H7 (cell line): Measurements from ENCODE around the gene SLC24A4. TPM values are rescaled to one million over a fixed set of nuclear protein-coding genes. Genes with fewer than 3 reads are reported as not detected.

Source experiments
- DNase-seq: peaks from one replicate; pipeline ENCODE4 v3.0.0; 2012
- H3K27me3 ChIP-seq: 2 replicates; pipeline ENCODE4 v1.6.0; 2011; ENCODE audit warnings: mild to moderate bottlenecking, low read length; ENCODE audit not compliant: control insufficient read depth, insufficient read depth
- H3K36me3 ChIP-seq: replicated peaks from 2 replicates; pipeline ENCODE4 v1.5.1; 2011; ENCODE audit warnings: low read length; ENCODE audit not compliant: control insufficient read depth, insufficient read depth
- H3K4me3 ChIP-seq: 2 replicates; pipeline ENCODE4 v1.5.1; 2011; ENCODE audit warnings: low read depth, mild to moderate bottlenecking, control low read depth, low read length, moderate library complexity; ENCODE audit not compliant: insufficient read depth
- total RNA-seq: library from RNA; depleted of rRNA; stranded (reverse); fragments of >200 nt; shearing (Covaris generic); gene quantifications from 2 replicates; pipeline ENCODE4 v1.2.3, GENCODE V29; 2014

The SLC24A4 gene
- total RNA-seq, 1 experiment from 2014 or later = under 0.01 TPM

DNA sequence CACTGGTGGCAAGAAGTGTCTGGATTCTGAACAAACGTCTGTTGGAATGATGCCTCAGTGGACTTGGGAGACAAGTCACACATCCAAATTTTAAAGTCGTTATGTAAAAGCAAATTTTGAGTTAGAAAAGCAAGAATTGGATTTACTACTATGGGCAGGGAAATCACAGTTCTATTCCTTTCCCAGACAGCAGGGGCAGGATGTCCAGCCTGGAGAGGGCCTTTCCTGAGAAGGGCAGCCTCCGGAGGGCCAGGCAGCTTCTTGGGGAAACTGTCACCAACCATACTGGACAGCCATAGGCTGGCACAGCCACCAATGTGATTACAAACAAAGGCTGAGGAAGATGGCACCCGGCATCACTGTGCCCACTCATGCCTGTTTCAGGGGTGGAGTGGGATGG is 11.1 kb downstream of the SLC24A4 start:
- H3K36me3 ChIP-seq = no peaks in the 10 kb centered on the region
- DNase-seq = no peak
- H3K27me3 ChIP-seq = no peaks in the 10 kb centered on the region
- no peak overlapping the region for H3K4me3 ChIP-seq

DNA sequence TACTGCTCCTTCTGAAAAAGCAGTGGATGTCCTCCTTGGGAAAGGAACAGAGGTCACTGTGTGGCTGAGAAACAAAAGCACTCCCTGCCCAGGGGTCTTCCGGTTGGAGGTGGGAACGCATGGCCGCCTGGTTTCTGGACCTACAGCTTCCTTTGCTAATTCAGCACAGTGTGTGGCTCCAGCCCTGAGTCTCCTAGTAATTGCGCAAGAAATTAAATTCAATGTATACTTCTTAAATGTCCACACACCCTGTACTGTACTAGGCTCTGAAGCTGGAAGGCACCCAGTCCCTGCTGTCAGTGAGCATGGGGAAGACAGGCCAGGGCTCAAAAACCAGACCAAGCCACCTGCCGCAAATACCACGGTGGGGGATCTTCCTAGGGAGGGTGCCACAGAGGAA is 13.4 kb downstream of the SLC24A4 start:
- DNase-seq = no peak
- no peak overlapping the region for H3K4me3 ChIP-seq
- no peaks in the 10 kb centered on the region; the same call in 1 of the 2 replicates for H3K27me3 ChIP-seq

DNA sequence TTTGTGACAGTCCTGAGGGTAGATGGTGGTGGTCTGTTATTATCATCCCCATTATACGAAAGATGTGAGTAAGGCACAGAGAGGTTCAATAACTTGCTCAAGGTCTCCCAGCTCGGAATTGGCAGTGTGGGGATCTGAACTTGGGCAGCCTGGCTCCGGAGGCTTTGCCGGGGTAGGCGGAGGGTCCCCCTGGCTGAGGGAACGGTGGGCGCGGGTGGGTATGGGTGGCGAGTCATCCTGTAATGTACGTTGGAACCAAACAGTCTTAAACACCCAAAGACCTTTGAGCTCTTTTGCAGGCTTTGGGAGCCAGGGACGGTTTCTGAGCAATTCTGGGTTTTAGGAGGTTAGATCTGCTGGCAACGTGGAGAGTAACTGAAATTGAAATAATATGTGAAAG is 16.5 kb downstream of the SLC24A4 start:
- H3K27me3 ChIP-seq = no peaks in the 10 kb centered on the region; the same call in 1 of the 2 replicates
- no peaks in the 10 kb centered on the region for H3K36me3 ChIP-seq
- H3K4me3 ChIP-seq = no peak overlapping the region
- DNase-seq = no peak

More for the DNA sequence above, 13.4 kb downstream of the SLC24A4 start:
- no peaks in the 10 kb centered on the region for H3K36me3 ChIP-seq

DNA sequence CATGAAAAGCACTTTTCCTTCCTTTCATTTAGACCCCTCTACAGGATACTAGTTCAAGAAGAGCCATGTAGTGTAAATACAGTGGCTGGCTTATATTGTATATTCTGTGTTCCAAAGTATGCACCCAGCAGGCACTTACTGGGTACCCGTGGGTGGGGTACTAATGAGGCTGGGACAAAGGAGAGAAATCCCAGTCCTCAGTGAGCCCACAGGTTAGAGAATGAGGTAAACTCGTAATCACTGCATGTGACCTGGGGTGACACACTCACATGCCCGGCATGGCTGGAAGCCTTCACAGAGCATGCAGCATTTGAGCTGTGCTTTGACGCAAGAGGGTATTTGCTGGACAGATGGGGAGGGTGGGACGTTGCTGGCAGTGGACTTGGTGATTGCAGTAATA is 17.1 kb downstream of the SLC24A4 start:
- Histone ChIP-seq H3K4me3 (no peak overlapping the region), H3K36me3 (no peaks in the 10 kb centered on the region), H3K27me3 (no peaks in the 10 kb centered on the region; the same call in 1 of the 2 replicates)
- DNase-seq = no peak

DNA sequence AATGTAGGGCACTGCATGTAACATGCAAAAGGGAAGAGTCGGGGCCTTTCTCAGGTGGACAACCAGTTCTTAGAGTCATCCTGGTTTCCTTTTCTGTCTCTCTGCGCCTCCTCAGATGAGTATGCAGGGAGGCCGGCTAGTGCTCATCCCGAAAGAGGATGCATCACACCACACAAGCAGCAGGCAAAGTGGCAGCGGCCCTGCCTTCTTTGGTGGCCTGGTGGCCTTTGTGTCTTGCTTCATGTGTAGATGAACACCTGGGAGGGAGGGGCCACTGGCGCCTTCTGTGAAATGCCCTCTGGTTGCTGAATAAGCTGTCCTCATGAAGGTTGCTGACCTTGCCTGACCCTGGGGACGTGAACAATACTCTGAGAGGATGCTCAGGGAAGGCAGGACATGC is 18.0 kb downstream of the SLC24A4 start:
- H3K27me3 ChIP-seq = no peaks in the 10 kb centered on the region; the same call in 1 of the 2 replicates
- no peak overlapping the region for H3K4me3 ChIP-seq
- DNase-seq = no peak
- no peaks in the 10 kb centered on the region for H3K36me3 ChIP-seq

DNA sequence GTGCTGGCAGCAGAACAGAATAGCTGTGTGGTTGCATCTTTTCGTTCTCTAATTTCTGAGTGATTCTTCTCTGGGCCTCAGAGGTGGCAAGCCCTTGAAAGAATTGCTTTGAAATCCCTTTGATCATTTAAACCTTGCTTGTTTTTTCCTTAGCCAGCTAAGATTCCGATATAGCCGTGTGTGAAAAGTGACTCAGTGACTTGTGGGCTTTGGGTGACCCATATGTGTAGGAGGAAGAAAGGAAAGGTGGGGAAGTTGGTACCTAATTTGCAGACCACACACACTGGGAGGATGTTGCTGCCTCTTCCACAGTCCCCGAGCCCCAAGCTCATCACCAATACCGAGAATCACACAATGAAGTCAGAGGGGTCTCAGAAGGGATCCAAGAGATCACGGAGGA is 18.8 kb downstream of the SLC24A4 start:
- no peak for DNase-seq
- no peaks in the 10 kb centered on the region for H3K36me3 ChIP-seq
- no peak overlapping the region for H3K4me3 ChIP-seq
- no peaks in the 10 kb centered on the region; the same call in 1 of the 2 replicates for H3K27me3 ChIP-seq

DNA sequence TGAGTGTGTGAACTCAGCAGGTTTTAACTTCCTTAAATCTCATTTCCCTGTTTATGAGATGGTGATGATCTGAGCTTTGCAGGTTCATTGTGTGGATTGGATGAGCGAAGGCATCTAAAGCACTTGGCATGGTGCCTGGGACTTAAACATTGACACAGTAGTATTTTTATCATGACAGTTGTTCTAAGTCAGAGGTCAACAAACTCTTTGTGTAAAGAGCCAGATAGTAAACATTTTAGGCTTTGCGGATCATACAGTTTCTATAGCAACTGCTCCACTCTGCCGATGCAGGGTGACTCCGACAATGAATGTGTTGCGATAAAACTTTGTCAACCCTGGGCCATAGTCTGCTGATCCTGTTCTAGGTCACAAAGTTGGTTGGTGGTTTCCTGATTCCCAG is 25.2 kb downstream of the SLC24A4 start:
- H3K36me3 ChIP-seq = no peaks in the 10 kb centered on the region
- H3K4me3 ChIP-seq = no peak overlapping the region
- no peak for DNase-seq
- H3K27me3 ChIP-seq = no peaks in the 10 kb centered on the region

DNA sequence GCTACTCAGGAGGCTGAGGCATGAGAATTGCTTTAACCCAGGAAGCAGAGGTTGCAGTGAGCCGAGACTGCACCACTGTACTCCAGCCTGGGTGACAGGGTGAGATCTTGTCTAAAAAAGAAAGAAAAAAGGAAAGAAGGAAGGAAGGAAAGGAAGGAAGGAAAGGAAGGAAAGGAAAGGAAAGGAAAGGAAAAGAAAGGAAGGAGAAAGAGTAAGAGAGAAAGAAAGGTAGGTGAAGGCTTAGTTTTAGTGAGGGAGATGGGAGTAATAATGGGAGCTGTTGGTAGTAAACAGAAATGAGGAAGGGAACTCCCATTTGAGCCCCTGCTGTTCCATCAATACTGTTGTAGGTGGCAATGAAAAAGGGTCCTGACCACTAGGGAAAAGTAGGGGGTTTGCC is 28.8 kb downstream of the SLC24A4 start:
- Histone ChIP-seq H3K36me3 (no peaks in the 10 kb centered on the region), H3K27me3 (no peaks in the 10 kb centered on the region), H3K4me3 (no peak overlapping the region)
- DNase-seq = no peak

DNA sequence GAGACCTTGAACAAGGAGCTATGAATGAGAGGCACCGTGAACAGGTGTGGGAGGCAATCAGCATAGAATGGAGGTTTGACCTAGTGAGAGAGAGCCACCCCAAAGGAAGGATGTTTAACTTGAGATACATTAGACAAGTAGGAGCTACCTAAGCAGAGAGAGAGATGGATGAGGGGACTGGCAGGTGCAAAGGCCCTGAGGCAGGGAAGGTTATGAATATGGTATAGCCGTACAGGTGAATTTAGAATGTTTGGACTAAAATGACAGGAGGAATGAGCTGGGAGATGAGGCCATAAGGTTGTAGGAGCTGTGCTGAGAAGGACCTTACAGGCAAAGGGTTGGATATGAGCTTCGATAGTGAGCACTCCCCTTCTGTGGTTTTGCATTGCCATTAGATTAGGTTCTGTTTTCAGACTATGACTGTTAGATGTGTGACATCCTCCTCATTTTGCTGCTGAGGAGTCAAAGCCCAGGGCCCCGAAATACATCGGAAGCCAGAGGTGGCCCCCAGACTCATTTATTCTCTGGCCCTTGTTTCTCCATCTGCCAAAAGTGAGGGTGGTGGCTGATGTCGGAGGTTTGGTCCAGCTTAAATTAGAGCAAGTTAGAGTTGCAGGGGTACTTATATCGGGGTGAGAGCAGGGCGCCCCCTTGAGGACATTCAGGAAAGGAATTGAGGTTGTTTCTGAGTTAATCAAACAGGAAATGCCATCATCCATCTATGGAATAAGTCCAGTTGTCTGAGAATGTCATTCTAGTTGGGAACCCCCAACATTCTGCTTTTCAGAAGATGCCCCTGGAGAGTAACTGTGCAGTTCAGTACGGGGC is 29.4 kb downstream of the SLC24A4 start:
- H3K4me3 ChIP-seq = no peak overlapping the region
- peak; percentile 77 for DNase-seq
- H3K27me3 ChIP-seq = no peaks in the 10 kb centered on the region
- no peaks in the 10 kb centered on the region for H3K36me3 ChIP-seq

DNA sequence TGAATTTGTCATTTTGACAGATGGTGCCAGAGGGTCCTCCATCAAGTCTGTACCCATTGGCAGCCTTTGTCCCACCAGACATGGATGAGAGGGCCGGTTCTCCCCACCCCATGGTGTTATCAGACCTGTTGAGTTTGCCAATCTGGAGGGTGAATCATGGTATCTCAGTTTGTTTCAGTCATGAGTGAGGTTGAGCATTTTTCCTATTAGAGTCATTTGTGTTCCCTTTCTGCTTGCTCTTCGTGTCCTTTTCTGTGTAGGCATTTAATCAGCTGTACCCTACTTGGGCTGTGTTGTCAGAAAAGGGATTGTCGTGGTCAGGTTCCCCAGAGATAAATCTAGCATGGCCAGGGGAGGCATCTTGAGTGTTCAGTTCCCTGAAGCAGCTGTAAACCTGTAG is 30.5 kb downstream of the SLC24A4 start:
- Histone ChIP-seq H3K4me3 (no peak overlapping the region), H3K36me3 (no peaks in the 10 kb centered on the region), H3K27me3 (no peaks in the 10 kb centered on the region)
- DNase-seq = no peak

DNA sequence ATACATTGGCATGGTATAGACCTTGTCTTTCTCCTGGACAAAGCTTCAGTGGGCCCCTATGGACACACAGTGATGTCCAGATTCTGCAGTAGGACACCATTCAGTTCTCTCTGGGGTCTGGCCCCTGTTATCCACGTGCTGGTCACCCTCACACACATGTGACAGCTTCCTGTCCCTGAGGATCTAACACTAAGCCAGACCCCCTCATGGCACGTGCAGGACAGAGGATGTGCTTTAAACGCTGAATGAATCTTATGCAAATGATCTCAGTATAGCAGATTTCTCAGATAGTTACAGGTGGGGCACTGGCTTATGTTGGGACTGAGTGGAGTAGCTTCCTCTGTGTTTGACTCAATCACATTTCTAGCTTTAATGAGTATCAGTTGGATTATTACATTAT is 33.7 kb downstream of the SLC24A4 start:
- H3K36me3 ChIP-seq = no peaks in the 10 kb centered on the region
- DNase-seq = no peak
- no peak overlapping the region for H3K4me3 ChIP-seq
- no peaks in the 10 kb centered on the region for H3K27me3 ChIP-seq

DNA sequence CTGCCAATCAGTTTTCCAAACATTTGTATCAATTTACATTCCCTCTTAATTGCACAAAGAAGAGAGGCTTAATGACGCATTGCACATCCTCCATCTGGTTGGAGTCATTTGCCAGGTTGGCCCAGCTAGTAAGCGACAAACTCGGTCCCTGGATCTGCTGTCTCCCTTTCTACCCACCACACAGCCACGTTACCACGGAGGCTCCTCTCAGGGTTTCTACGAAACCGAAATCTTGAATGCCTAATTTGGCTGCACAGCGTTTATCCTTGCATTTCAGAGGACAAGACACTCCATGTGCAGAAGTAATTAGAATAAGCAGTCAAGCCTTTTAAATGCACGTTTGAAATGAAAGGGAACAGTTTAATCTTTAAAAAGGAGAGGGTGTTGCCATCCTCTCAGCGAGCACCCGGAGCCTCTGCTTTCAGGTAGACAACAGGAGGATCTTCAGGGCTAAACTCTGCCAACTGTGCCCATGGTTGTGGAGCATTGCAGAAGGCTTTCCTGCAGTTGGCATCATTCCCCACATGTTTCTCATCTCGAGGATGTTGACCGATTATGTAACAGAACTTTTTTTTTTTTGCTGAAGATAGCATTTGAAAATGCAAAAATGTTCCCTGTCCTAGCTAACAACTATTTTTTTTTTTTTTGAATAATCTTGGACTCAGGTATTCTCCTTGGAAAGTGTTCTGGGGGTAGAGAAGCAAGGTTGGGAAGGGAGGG is 37.8 kb downstream of the SLC24A4 start:
- Histone ChIP-seq H3K27me3 (no peaks in the 10 kb centered on the region), H3K36me3 (no peaks in the 10 kb centered on the region), H3K4me3 (no peak overlapping the region)
- DNase-seq = no peak

DNA sequence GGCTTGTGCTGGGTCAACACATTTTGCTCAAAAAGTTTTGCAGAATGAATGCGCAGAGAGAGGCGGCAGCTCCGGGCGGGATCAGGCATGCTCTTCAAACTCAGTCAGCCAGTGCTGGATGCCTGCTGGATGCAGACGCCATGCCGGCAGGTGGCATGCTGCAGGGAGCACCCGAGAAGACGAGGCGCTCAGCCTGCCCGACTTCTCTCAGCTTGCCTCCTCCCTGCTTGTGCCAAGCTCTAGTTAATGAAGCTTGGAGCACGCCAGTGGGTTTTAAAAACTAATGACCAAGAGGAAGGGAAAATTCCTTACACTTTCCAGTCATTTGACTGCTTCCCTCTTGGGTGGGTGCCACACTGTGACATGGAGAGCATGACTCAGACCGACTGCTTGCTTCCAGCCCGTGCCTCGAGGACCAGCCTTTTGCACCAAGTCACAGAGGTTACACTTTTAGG is 39.8 kb downstream of the SLC24A4 start:
- no peak for DNase-seq
- no peaks in the 10 kb centered on the region for H3K36me3 ChIP-seq
- no peak overlapping the region for H3K4me3 ChIP-seq
- H3K27me3 ChIP-seq = no peaks in the 10 kb centered on the region

DNA sequence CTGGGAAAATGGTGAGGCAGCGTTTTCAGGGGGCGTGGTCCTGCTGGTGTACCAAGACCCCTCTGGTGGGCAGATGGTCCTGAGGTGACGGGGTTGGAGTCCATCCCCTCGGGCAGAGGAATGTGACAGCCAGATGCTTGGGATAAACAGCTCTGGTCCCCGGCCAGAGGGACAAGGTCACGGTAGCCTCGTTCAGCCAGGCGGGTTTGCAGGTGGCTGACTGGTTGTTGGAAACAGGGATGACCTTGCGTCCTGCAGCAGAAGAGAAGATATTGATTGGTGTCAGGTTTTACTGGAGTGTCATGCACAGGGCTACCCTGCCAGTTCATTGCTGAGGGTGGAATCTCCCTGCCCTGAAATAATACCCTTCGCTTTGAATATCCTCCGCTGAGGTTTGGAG is 43.3 kb downstream of the SLC24A4 start:
- no peak overlapping the region for H3K4me3 ChIP-seq
- no peaks in the 10 kb centered on the region for H3K36me3 ChIP-seq
- no peaks in the 10 kb centered on the region for H3K27me3 ChIP-seq
- no peak for DNase-seq

DNA sequence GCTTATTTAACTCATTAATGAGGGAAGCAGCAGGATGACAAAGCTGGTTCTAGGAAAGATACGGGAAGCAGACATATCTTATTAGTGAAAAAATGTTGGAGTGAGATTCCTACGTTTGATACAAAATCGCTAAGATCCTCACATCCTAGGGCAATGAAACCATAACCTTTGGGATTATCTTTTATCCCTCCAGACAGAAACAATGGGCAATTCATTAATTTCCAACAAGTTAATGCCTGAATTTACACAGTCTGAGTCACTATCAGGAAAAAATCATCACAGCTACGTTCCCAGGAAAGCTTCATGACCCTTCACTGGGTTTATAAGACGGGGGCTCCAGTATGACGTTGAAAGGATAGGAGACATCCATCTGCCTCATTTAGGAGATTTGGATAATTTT is 45.0 kb downstream of the SLC24A4 start:
- Histone ChIP-seq H3K36me3 (no peaks in the 10 kb centered on the region), H3K27me3 (no peaks in the 10 kb centered on the region), H3K4me3 (no peak overlapping the region)
- DNase-seq = no peak
